NB4 (cell line): ENCODE results near the gene C17orf107.
A peak's percentile ranks its signal among the peaks of the same experiment; 100 is the strongest.

Source experiments
- DNase-seq: peaks from one replicate; pipeline ENCODE4 v3.0.0; 2010; ENCODE audit warnings: low read depth
- H3K4me3 ChIP-seq: one replicate; pipeline ENCODE4 v1.5.1; 2011; ENCODE audit warnings: mild to moderate bottlenecking, low read depth, low read length, moderate library complexity
- MYC ChIP-seq: IDR thresholded peaks from 2 replicates; pipeline ENCODE4 v1.6.1; 2011; ENCODE audit warnings: low read depth, low read length
- POLR2A ChIP-seq: IDR thresholded peaks from 2 replicates; pipeline ENCODE4 v1.6.1; 2011; ENCODE audit warnings: mild to moderate bottlenecking; ENCODE audit not compliant: insufficient read length; ENCODE audit errors: extremely low read depth
- TF ChIP-seq, protein P1 (sequence below): IDR thresholded peaks from 2 replicates; pipeline ENCODE4 v1.6.1; 2011; ENCODE audit warnings: low read depth, low read length
- TF ChIP-seq, protein P2 (sequence below): IDR thresholded peaks from one replicate; pipeline ENCODE4 v1.5.1; 2012; ENCODE audit warnings: low read depth, low read length

Gene C17orf107

DNA sequence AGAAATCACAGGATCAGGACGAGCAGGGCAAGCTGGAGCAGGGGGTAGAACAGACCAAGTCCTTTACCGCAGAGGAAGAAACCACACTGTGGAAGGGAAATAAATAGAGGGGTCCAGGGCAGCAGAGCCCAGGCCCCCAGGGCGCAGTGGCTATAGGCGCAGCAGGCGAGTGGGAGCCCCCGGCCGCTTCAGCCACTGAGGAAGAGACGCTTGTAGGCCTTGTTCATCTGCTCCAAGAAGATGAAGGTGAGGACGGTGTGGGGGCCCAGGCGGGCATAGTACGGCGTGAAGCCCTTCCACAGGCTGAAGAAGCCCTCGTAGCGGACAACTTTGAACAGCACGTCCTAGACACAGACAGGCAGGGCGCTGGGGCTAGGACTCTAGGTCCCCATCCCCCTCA is 38.2 kb downstream of the C17orf107 start:
- TF ChIP-seq, protein P1, sequence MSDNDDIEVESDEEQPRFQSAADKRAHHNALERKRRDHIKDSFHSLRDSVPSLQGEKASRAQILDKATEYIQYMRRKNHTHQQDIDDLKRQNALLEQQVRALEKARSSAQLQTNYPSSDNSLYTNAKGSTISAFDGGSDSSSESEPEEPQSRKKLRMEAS, result no peak
- TF ChIP-seq POLR2A (no peak), MYC (no peak)
- TF ChIP-seq, protein P2, sequence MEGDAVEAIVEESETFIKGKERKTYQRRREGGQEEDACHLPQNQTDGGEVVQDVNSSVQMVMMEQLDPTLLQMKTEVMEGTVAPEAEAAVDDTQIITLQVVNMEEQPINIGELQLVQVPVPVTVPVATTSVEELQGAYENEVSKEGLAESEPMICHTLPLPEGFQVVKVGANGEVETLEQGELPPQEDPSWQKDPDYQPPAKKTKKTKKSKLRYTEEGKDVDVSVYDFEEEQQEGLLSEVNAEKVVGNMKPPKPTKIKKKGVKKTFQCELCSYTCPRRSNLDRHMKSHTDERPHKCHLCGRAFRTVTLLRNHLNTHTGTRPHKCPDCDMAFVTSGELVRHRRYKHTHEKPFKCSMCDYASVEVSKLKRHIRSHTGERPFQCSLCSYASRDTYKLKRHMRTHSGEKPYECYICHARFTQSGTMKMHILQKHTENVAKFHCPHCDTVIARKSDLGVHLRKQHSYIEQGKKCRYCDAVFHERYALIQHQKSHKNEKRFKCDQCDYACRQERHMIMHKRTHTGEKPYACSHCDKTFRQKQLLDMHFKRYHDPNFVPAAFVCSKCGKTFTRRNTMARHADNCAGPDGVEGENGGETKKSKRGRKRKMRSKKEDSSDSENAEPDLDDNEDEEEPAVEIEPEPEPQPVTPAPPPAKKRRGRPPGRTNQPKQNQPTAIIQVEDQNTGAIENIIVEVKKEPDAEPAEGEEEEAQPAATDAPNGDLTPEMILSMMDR, result no peak
- no peak overlapping the region for H3K4me3 ChIP-seq
- no peak for DNase-seq

DNA sequence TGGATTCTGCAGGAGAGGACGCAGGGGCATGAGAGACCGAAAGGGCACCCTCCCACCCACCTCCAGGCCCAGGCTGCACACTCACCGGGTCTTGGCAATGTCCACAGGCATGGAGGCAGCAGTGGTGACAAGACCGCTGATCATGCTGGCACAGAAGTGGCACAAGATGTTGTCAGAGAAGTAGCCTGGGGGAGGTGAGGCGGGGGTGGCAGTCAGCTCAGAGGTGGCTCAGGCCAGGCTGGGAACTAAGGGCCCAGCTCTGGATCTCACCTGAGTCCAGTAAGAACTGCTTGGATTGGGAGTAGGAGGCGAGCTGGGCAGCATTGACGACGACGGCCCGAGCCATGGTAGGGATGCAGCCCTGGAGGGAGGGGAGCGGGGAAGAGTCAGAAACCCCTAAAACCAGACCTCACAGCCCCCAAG is 38.7 kb downstream of the C17orf107 start:
- no peak for DNase-seq
- TF ChIP-seq MYC (no peak), POLR2A (no peak)
- TF ChIP-seq, protein P2, result no peak
- TF ChIP-seq, protein P1, result no peak
- no peak overlapping the region for H3K4me3 ChIP-seq

DNA sequence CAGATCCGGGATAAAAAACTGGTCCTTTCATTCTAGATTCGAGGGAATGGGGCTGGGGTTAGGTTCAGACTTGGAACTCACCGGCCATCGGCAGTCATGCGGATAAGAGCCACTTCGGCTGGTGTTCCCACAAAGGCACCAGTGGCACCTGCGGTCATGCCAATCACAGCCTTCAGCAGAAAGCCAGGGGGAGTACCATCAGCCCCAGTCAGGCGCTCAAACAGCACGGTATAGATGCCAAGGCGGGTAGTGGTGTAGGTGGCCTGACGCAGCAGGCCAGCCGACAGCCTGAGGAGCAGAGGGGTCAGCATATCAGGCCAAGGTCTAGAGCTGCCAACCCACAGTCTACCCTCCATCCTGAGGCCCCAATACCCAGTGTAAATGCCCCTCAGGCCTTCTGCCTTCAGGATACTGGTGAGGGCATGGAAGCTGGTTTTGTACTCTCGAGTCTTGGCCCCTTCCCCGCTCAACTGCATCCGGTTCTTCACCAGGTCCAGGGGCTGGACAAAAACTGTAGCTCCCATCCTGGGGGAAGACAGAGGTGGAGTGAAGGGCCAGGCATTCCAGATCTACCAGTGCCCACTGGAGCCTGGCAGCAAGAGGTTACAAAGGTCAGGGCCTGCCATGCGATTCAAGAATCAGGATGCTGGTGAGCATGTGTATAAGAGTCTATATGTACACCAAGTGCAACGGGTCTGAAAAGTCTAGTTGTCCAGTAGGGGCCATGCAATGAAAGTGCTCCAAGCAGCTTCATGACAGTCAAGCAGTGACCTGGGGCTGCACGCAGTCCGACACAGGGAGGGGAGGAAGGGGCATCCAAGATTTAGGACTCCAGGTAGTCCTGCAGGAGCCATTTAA is 39.6 kb downstream of the C17orf107 start:
- H3K4me3 ChIP-seq, result peak overlapping the region; percentile 88
- DNase-seq, result no peak
- TF ChIP-seq, protein P2, result no peak
- TF ChIP-seq, protein P1, result no peak

DNA sequence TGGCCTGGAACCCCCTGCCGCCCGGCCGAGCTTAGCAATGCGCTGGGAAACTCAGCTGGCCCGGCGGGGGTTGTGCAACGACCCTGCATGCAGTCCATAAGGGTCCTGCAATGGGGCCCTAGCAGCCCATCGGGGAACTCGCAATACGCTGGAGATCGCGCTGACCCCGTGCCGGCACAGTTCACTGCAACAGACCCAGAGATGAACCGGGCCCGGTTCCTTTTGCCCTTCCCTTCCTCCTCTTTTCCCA is 40.1 kb downstream of the C17orf107 start:
- TF ChIP-seq POLR2A (no peak), MYC (no peak)
- TF ChIP-seq, protein P1, result no peak
- TF ChIP-seq, protein P2, result no peak
- no peak for DNase-seq
- peak overlapping the region; percentile 88 for H3K4me3 ChIP-seq

DNA sequence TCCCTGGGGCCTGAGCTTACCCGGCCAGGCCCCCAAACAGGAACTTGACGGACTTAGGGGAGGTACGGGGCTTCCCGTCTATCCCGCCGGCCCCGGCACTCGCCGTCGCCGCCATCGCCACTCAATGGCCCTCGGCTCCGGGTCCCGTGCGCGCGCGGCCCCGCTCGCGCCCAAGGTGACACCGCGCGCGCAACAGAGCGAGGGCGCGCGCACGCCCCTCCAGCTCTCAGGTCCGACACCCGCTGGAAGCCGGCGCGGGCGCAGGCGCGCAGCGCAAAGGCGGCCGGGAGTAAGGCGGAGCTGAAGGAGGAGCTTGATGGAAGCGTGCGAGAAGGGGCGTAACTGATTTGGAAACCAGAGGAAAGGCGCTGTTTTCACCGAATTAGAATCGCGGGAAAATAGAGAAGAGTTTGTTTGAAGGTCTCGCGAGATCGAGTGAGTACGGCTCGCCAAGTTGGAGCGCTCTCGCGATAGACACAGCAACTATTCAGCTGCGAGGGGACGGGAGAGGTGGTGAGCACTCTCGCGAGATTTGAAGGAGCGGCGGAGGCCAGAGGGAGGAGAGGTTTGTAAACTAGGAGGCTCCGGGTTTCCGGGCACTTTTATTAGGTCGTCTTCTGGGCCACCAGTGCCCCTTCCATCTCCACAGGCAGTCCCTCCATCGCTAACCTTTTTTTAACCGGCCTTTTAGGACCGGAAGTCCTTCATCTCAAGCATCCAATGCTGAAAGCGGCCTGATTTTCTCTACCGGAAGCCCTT is 40.6 kb downstream of the C17orf107 start, which contains the start of the genes RNF167 and SLC25A11:
TSS of gene RNF167 (plus strand) at position 473 of the 759 bp plus-strand sequence. CDS start 642 bp downstream, outside the sequence.
TSS of gene SLC25A11 (minus strand) at position 251 of the 759 bp plus-strand sequence. CDS start at position 115, 136 bp downstream.
- no peak; the same call in 1 of the 2 replicates for TF ChIP-seq MYC
- peak; percentile 76 for TF ChIP-seq POLR2A
- TF ChIP-seq, protein P1, result peak; percentile 4; the same call in 1 of the 2 replicates
- TF ChIP-seq, protein P2, result no peak
- peak within 1 kb of the TSS; percentile 88 for H3K4me3 ChIP-seq

More for the DNA sequence above, 40.6 kb downstream of the C17orf107 start, which contains the start of the genes RNF167 and SLC25A11:
- DNase-seq, result peak; percentile 98
